WERI-Rb-1 (cell line): ENCODE measurements around the gene CFAP251.

Experiments
- DNase-seq: peaks from one replicate; pipeline ENCODE4 v3.0.0-alpha.2; 2020
- H3K27ac ChIP-seq: fragments of 250-450 bp; sonication (Bioruptor Pico); 2 replicates; pipeline ENCODE4 v1.5.1; 2020; ENCODE audit warnings: mild to moderate bottlenecking, moderate library complexity
- H3K27me3 ChIP-seq: fragments of 250-450 bp; sonication (Bioruptor Pico); 2 replicates; pipeline ENCODE4 v1.5.1; 2021; ENCODE audit warnings: mild to moderate bottlenecking, low read depth, moderate library complexity; ENCODE audit not compliant: insufficient read depth, severe bottlenecking
- H3K36me3 ChIP-seq: fragments of 250-450 bp; sonication (Bioruptor Pico); 2 replicates; pipeline ENCODE4 v1.5.1; 2020; ENCODE audit warnings: mild to moderate bottlenecking, moderate library complexity
- H3K4me3 ChIP-seq: 2 replicates; pipeline ENCODE4 v1.5.1; 2011; ENCODE audit warnings: low read depth, mild to moderate bottlenecking, control low read depth, low read length
- H3K9me3 ChIP-seq: fragments of 250-450 bp; sonication (Bioruptor Pico); 2 replicates; pipeline ENCODE4 v1.5.1; 2021; ENCODE audit warnings: mild to moderate bottlenecking, moderate library complexity; ENCODE audit not compliant: severe bottlenecking
- CTCF ChIP-seq: IDR thresholded peaks from 2 replicates; pipeline ENCODE4 v1.5.1; 2011; ENCODE audit warnings: low read depth, mild to moderate bottlenecking, control low read depth, inconsistent platforms, low read length

The CFAP251 gene

DNA sequence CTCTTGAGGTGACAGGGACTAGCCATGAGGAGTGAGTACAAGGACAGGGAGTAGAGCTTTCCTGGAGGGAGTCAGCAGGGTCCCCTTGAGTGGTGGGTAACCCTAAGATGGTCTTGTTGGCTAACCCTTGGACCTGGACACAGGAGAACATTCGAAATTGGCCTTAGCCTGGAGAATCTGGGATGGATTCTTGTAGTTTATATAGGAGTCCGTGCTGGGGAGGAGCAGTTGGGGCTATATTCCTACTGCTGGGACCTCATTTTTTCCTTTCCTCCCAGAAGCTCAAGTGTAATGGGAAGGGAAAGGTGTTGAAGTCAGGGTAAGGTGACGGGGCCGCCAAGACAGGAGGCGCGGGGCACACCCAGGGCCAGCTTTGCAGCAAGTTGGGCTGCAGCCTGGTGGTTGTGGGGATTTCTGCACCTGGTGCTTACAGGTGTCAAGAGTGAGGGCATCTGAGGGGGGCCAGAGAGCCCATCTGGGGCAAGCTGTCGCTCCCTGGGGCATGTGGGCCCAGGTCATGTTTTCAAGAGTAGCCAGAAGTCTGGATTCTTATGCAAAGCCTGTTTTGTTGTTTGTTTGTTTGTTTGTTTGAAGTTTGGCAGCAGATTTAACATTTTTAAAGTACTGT, 108.4 kb downstream of the CFAP251 start:
- no peak for TF ChIP-seq CTCF

GRCh38 chr12:122028165-122028904, 109.9 kb downstream of the CFAP251 start:
- Histone ChIP-seq H3K27ac (no peak overlapping the region), H3K36me3 (no peaks in the 10 kb centered on the region), H3K9me3 (no peaks in the 10 kb centered on the region), H3K4me3 (no peak overlapping the region), H3K27me3 (peaks cover 2% of the 10 kb centered on the region)
- TF ChIP-seq CTCF = no peak
- DNase-seq = no peak

More for the DNA sequence above, 108.4 kb downstream of the CFAP251 start:
- Histone ChIP-seq H3K4me3 (no peak overlapping the region), H3K27ac (no peak overlapping the region), H3K27me3 (peaks cover 4% of the 10 kb centered on the region), H3K36me3 (no peaks in the 10 kb centered on the region), H3K9me3 (no peaks in the 10 kb centered on the region)
- no peak for DNase-seq

- H3K27ac ChIP-seq = no peak overlapping the region
- no peaks in the 10 kb centered on the region for H3K27me3 ChIP-seq
- no peak overlapping the region for H3K4me3 ChIP-seq
- TF ChIP-seq CTCF = no peak
- no peaks in the 10 kb centered on the region for H3K36me3 ChIP-seq
- H3K9me3 ChIP-seq = no peaks in the 10 kb centered on the region
- DNase-seq = no peak
These were observed 110.6 kb downstream of the CFAP251 start for GRCh38 chr12:122028905-122029560.

DNA sequence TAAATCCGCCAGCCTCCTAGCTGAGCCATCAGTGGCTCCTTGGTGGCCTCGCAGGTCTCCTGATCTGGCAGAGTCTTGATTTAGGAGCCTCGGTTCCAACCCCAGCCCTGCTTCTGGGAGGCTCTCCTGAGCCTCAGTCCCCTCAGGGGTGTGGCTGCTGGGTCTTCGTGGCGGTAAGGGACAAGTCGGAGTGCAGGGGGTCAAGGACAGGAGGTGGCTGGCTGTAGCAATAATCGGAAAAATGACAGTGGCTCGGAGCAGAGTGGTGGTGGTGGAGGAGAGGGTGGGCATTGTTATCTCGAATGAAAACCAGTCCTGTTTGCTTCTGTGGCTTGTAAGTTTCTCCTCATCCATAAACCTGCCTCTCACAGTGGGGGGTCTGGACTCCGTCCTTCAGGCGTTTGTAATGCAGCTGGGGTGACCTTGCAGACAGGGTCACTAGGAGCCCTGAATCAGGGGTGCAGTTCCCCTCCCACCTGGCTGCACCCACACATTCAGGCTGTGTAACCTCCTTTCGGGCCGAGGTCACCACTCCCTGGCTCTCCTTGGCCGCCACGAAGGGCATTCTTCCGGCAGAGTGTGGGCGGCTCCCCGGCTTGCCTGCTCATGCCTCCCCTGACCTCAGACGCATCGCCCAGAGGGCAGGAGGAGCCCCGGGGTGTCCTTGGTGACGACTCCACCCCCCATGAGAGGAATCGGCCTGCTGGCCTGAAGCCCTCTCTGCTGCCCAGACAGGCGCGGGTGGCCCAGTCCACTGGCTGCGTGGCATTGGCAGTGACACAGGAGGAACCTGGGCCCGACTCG, 111.4 kb downstream of the CFAP251 start:
- no peak for DNase-seq

More for the DNA sequence above, 111.4 kb downstream of the CFAP251 start:
- Histone ChIP-seq H3K9me3 (no peaks in the 10 kb centered on the region), H3K27ac (no peak overlapping the region), H3K27me3 (no peaks in the 10 kb centered on the region), H3K4me3 (no peak overlapping the region), H3K36me3 (no peaks in the 10 kb centered on the region)
- no peak for TF ChIP-seq CTCF
